Measurements from ENCODE around the gene TMCC1.
A peak's percentile ranks its signal among the peaks of the same experiment; 100 is the strongest.

The TMCC1 gene

GRCh38 chr3:129936757-129937156, 43.2 kb upstream of the TMCC1 start:
- TF ChIP-seq FOXM1 (IDR thresholded peaks at IDR 0.05; ENCODE audit: borderline replicate concordance) (no peak), PKNOX1 (IDR thresholded peaks at IDR 0.05) (no peak), L3MBTL2 (conservative IDR thresholded peaks at IDR 0.05) (no peak), SUZ12 (IDR thresholded peaks at IDR 0.05) (no peak), ELF4 (IDR thresholded peaks at IDR 0.05) (no peak), TARDBP (IDR thresholded peaks at IDR 0.05) (no peak), HDGF (IDR thresholded peaks at IDR 0.05; ENCODE audit: borderline replicate concordance) (no peak), NFRKB (IDR thresholded peaks at IDR 0.05) (no peak), SP1 (IDR thresholded peaks at IDR 0.05) (no peak), FOXK2 (IDR thresholded peaks at IDR 0.05) (no peak), FOXA1 (IDR thresholded peaks at IDR 0.05) (no peak), ARNT (IDR thresholded peaks at IDR 0.05) (no peak), ZNF384 (IDR thresholded peaks at IDR 0.05) (no peak), CTBP1 (IDR thresholded peaks at IDR 0.05; ENCODE audit: borderline replicate concordance) (no peak), LEF1 (IDR thresholded peaks at IDR 0.05; ENCODE audit: borderline replicate concordance) (no peak), BHLHE40 (IDR thresholded peaks at IDR 0.05; ENCODE audit: borderline replicate concordance) (no peak)
- POLR2A ChIA-PET, result no interaction called here
- no peak for DNase-seq (ENCODE audit: extremely low spot score)
- CTCF ChIA-PET, result no interaction called here

GRCh38 chr3:129934234-129935123, 41.0 kb upstream of the TMCC1 start:
- DNase-seq (ENCODE audit: extremely low spot score), result peak; percentile 70
- POLR2A ChIA-PET, result interaction anchor here (0.5 kb wide), 1 partner anchor 42 kb away, joined by 3 read pairs; no protein-coding TSS in a partner anchor
- CTCF ChIA-PET, result interaction anchor here (0.7 to 1.5 kb wide), 2 partner anchors 8 to 477 kb away, joined by 3 to 6 read pairs; no protein-coding TSS in a partner anchor
- TF ChIP-seq LEF1 (IDR thresholded peaks at IDR 0.05; ENCODE audit: borderline replicate concordance), result no peak
- 0 out of 2 replicates have a peak, but pooled peaks have one; percentile 25 for TF ChIP-seq L3MBTL2 (conservative IDR thresholded peaks at IDR 0.05)

GRCh38 chr3:129933471-129933870, 40.0 kb upstream of the TMCC1 start:
- no peak for TF ChIP-seq BHLHE40 (IDR thresholded peaks at IDR 0.05; ENCODE audit: borderline replicate concordance)
- no peak for TF ChIP-seq NFRKB (IDR thresholded peaks at IDR 0.05)
- TF ChIP-seq FOXA1 (IDR thresholded peaks at IDR 0.05), result no peak
- TF ChIP-seq L3MBTL2 (conservative IDR thresholded peaks at IDR 0.05), result no peak
- no peak for TF ChIP-seq HDGF (IDR thresholded peaks at IDR 0.05; ENCODE audit: borderline replicate concordance)
- no peak for TF ChIP-seq LEF1 (IDR thresholded peaks at IDR 0.05; ENCODE audit: borderline replicate concordance)
- POLR2A ChIA-PET, result interaction anchor here (0.5 kb wide), 1 partner anchor 41 kb away, joined by 3 read pairs; no protein-coding TSS in a partner anchor
- DNase-seq (ENCODE audit: extremely low spot score), result no peak
- CTCF ChIA-PET, result interaction anchor here (1.5 kb wide), 1 partner anchor 9 kb away, joined by 6 read pairs; no protein-coding TSS in a partner anchor

- ChIA-PET POLR2A (no interaction called here), CTCF (interaction anchor here (0.6 kb wide), 1 partner anchor 14 kb away, joined by 4 read pairs; no protein-coding TSS in a partner anchor)
- TF ChIP-seq HDGF (IDR thresholded peaks at IDR 0.05; ENCODE audit: borderline replicate concordance) (no peak), SP1 (IDR thresholded peaks at IDR 0.05) (no peak), PKNOX1 (IDR thresholded peaks at IDR 0.05) (no peak), ELF4 (IDR thresholded peaks at IDR 0.05) (no peak), FOXA1 (IDR thresholded peaks at IDR 0.05) (no peak), ARNT (IDR thresholded peaks at IDR 0.05) (no peak), SUZ12 (IDR thresholded peaks at IDR 0.05) (no peak), L3MBTL2 (conservative IDR thresholded peaks at IDR 0.05) (no peak)
- DNase-seq (ENCODE audit: extremely low spot score), result no peak
Observed at GRCh38 chr3:129929383-129929782, 35.9 kb upstream of the TMCC1 start.

GRCh38 chr3:129927072-129927471, 33.6 kb upstream of the TMCC1 start:
- CTCF ChIA-PET, result no interaction called here
- no peak for DNase-seq (ENCODE audit: extremely low spot score)
- no peak for TF ChIP-seq PKNOX1 (IDR thresholded peaks at IDR 0.05)
- TF ChIP-seq TARDBP (IDR thresholded peaks at IDR 0.05), result no peak
- TF ChIP-seq NFRKB (IDR thresholded peaks at IDR 0.05), result no peak
- no peak for TF ChIP-seq LEF1 (IDR thresholded peaks at IDR 0.05; ENCODE audit: borderline replicate concordance)
- no peak for TF ChIP-seq FOXM1 (IDR thresholded peaks at IDR 0.05; ENCODE audit: borderline replicate concordance)
- no peak for TF ChIP-seq FOXK2 (IDR thresholded peaks at IDR 0.05)
- TF ChIP-seq L3MBTL2 (conservative IDR thresholded peaks at IDR 0.05), result no peak
- TF ChIP-seq BHLHE40 (IDR thresholded peaks at IDR 0.05; ENCODE audit: borderline replicate concordance), result no peak
- TF ChIP-seq ARNT (IDR thresholded peaks at IDR 0.05), result no peak
- no peak for TF ChIP-seq FOXA1 (IDR thresholded peaks at IDR 0.05)
- no peak for TF ChIP-seq CTBP1 (IDR thresholded peaks at IDR 0.05; ENCODE audit: borderline replicate concordance)
- POLR2A ChIA-PET, result no interaction called here

- no peak for DNase-seq (ENCODE audit: extremely low spot score)
- TF ChIP-seq FOXA1 (IDR thresholded peaks at IDR 0.05), result no peak
- no peak for TF ChIP-seq SUZ12 (IDR thresholded peaks at IDR 0.05)
- TF ChIP-seq FOXM1 (IDR thresholded peaks at IDR 0.05; ENCODE audit: borderline replicate concordance), result no peak
- CTCF ChIA-PET, result no interaction called here
- POLR2A ChIA-PET, result no interaction called here
Observed at GRCh38 chr3:129919806-129920205, 26.3 kb upstream of the TMCC1 start.
